Mesenchymal stem cell (in vitro differentiated cells and primary cell): Measurements from ENCODE around the gene ADAMTSL3.

Experiments used
- DNase-seq: peaks from one replicate; pipeline ENCODE4 v3.0.0-alpha.2; 2013
- H2AFZ ChIP-seq: one replicate; pipeline ENCODE4 v1.6.1; 2013; ENCODE audit warnings: low read depth, mild to moderate bottlenecking, control low read depth, inconsistent platforms, low read length, moderate library complexity
- H2AK5ac ChIP-seq: 2 replicates; pipeline ENCODE4 v1.6.1; 2013; ENCODE audit warnings: low read length, moderate library complexity, mild to moderate bottlenecking, inconsistent platforms; ENCODE audit not compliant: severe bottlenecking
- H2BK120ac ChIP-seq: one replicate; pipeline ENCODE4 v1.6.1; 2013; ENCODE audit warnings: low read depth, mild to moderate bottlenecking, inconsistent platforms, low read length, moderate library complexity
- H2BK12ac ChIP-seq, 2 experiments: one replicate each; pipeline ENCODE4 v1.6.1; 2013; ENCODE audit warnings: inconsistent platforms in 2 of 2, low read length in 2 of 2, mild to moderate bottlenecking in 2 of 2, moderate library complexity in 2 of 2, control low read depth in 1 of 2
- H2BK15ac ChIP-seq: one replicate; pipeline ENCODE4 v1.6.1; 2013; ENCODE audit warnings: mild to moderate bottlenecking, low read depth, inconsistent platforms; ENCODE audit not compliant: poor library complexity, severe bottlenecking
- H2BK5ac ChIP-seq: 2 replicates; pipeline ENCODE4 v1.6.1; 2013; ENCODE audit warnings: low read depth, mild to moderate bottlenecking, low read length, control low read depth, inconsistent platforms; ENCODE audit not compliant: poor library complexity, severe bottlenecking
- H3K14ac ChIP-seq, 2 experiments: one replicate each; pipeline ENCODE4 v1.6.1; 2013; ENCODE audit warnings: inconsistent platforms in 2 of 2, low read length in 2 of 2, control low read depth in 1 of 2, mild to moderate bottlenecking in 1 of 2, moderate library complexity in 1 of 2
- H3K18ac ChIP-seq, 2 experiments: one replicate each; pipeline ENCODE4 v1.6.1; 2013; ENCODE audit warnings: inconsistent platforms in 2 of 2, low read length in 2 of 2, control low read depth in 1 of 2, low read depth in 1 of 2, mild to moderate bottlenecking in 1 of 2
- H3K23ac ChIP-seq, 2 experiments: one replicate each; pipeline ENCODE4 v1.6.1; 2013; ENCODE audit warnings: inconsistent platforms in 2 of 2, low read length in 2 of 2, mild to moderate bottlenecking in 2 of 2, moderate library complexity in 2 of 2, control low read depth in 1 of 2
- H3K27ac ChIP-seq: 2 replicates; pipeline ENCODE4 v1.5.1; 2013; ENCODE audit warnings: mild to moderate bottlenecking, moderate library complexity, low read length, control low read depth, inconsistent platforms; ENCODE audit not compliant: poor library complexity, severe bottlenecking
- H3K27me3 ChIP-seq, 2 experiments: 2 replicates each; pipeline versions ENCODE4 v1.6.1 to v1.7.0; 2013; ENCODE audit warnings: low read length in 2 of 2, mild to moderate bottlenecking in 2 of 2, moderate library complexity in 2 of 2, control low read depth in 1 of 2, inconsistent platforms in 1 of 2; ENCODE audit not compliant: control insufficient read depth in 1 of 2, insufficient read depth in 1 of 2
- H3K36me3 ChIP-seq, 2 experiments: 2 replicates each; pipeline versions ENCODE4 v1.6.1 to v1.7.0; 2013; ENCODE audit warnings: low read length in 2 of 2, control low read depth in 1 of 2, inconsistent platforms in 1 of 2, low read depth in 1 of 2, mild to moderate bottlenecking in 1 of 2; ENCODE audit not compliant: insufficient read depth in 2 of 2, control insufficient read depth in 1 of 2
- H3K4ac ChIP-seq, 2 experiments: one replicate each; pipeline ENCODE4 v1.6.1; 2013; ENCODE audit warnings: inconsistent platforms in 2 of 2, low read length in 2 of 2, mild to moderate bottlenecking in 2 of 2, moderate library complexity in 2 of 2, control low read depth in 1 of 2, low read depth in 1 of 2
- H3K4me1 ChIP-seq: 2 replicates; pipeline ENCODE4 v1.6.1; 2013; ENCODE audit warnings: low read depth, low read length, control low read depth; ENCODE audit not compliant: control insufficient read depth, insufficient read depth
- H3K4me2 ChIP-seq: 2 replicates; pipeline ENCODE4 v1.6.1; 2013; ENCODE audit warnings: low read length, mild to moderate bottlenecking, inconsistent platforms; ENCODE audit not compliant: poor library complexity, severe bottlenecking
- H3K4me3 ChIP-seq, 2 experiments: 2 replicates each; pipeline versions ENCODE4 v1.5.1 to v1.7.0; 2013; ENCODE audit warnings: low read length in 2 of 2, mild to moderate bottlenecking in 2 of 2, control low read depth in 1 of 2, low read depth in 1 of 2; ENCODE audit not compliant: insufficient read depth in 1 of 2
- H3K79me1 ChIP-seq: replicated peaks from 2 replicates; pipeline ENCODE4 v1.6.1; 2013; ENCODE audit warnings: mild to moderate bottlenecking, control low read depth, low read length, inconsistent platforms; ENCODE audit not compliant: poor library complexity, severe bottlenecking
- H3K9ac ChIP-seq: 2 replicates; pipeline ENCODE4 v1.7.0; 2013; ENCODE audit warnings: mild to moderate bottlenecking, low read length, moderate library complexity
- H3K9me3 ChIP-seq: 2 replicates; pipeline ENCODE4 v1.7.0; 2013; ENCODE audit warnings: mild to moderate bottlenecking, low read length; ENCODE audit not compliant: control insufficient read depth
- H4K8ac ChIP-seq: one replicate; pipeline ENCODE4 v1.6.1; 2013; ENCODE audit warnings: inconsistent platforms, mild to moderate bottlenecking, low read length, moderate library complexity
- H4K91ac ChIP-seq: one replicate; pipeline ENCODE4 v1.6.1; 2013; ENCODE audit warnings: mild to moderate bottlenecking, low read length, inconsistent platforms
- whole genome bisulfite sequencing: methylation state at CpG from one replicate; pipeline ENCODE4 v1.1.7; 2013; ENCODE audit warnings: mixed read lengths; 5-methylcytosine and 5-hydroxymethylcytosine counted together

Gene ADAMTSL3

GRCh38 chr15:83930392-83931212, 276.7 kb downstream of the ADAMTSL3 start:
- no peaks in the 10 kb centered on the region for H3K36me3 ChIP-seq

GRCh38 chr15:83935774-83936173, 281.9 kb downstream of the ADAMTSL3 start:
- no CpG with 5 or more reads among the region's 1 CpG for WGBS

More at GRCh38 chr15:83930392-83931212, 276.7 kb downstream of the ADAMTSL3 start:
- H3K23ac ChIP-seq: no peak overlapping the region
- H3K14ac ChIP-seq: no peak overlapping the region
- peaks cover 13% of the 10 kb centered on the region for H3K9me3 ChIP-seq
- no peak overlapping the region for H2AK5ac ChIP-seq
- H2BK5ac ChIP-seq: no peak overlapping the region
- no peak overlapping the region for H3K4me2 ChIP-seq
- no peak overlapping the region for H2AFZ ChIP-seq
- no peak overlapping the region for H2BK15ac ChIP-seq
- no peak overlapping the region for H3K27ac ChIP-seq
- DNase-seq: no peak
- H4K8ac ChIP-seq: no peak overlapping the region
- no peak overlapping the region for H3K4ac ChIP-seq
- H4K91ac ChIP-seq: no peak overlapping the region
- no peak overlapping the region for H3K18ac ChIP-seq
- no peak overlapping the region for H3K4me3 ChIP-seq
- no peak overlapping the region for H2BK12ac ChIP-seq
- H3K9ac ChIP-seq: no peak overlapping the region
- H3K4me1 ChIP-seq: no peaks in the 10 kb centered on the region
- H2BK120ac ChIP-seq: no peak overlapping the region
- H3K27me3 ChIP-seq: peaks cover 0 to 5% of the 10 kb centered on the region in 2 experiments
- no peaks in the 10 kb centered on the region for H3K79me1 ChIP-seq

GRCh38 chr15:83940136-83940535, 286.2 kb downstream of the ADAMTSL3 start:
- no peak overlapping the region for H4K8ac ChIP-seq
- no peak overlapping the region for H2AK5ac ChIP-seq
- H2BK120ac ChIP-seq: no peak overlapping the region
- H3K4me2 ChIP-seq: no peak overlapping the region
- no peaks in the 10 kb centered on the region for H3K4me1 ChIP-seq
- no peak overlapping the region for H3K9ac ChIP-seq
- H3K79me1 ChIP-seq: no peaks in the 10 kb centered on the region
- H2BK12ac ChIP-seq: no peak overlapping the region
- H3K14ac ChIP-seq: no peak overlapping the region
- no peak overlapping the region for H3K23ac ChIP-seq
- no peak overlapping the region for H3K18ac ChIP-seq
- no peaks in the 10 kb centered on the region for H3K36me3 ChIP-seq
- no peak overlapping the region for H3K4ac ChIP-seq
- H2AFZ ChIP-seq: no peak overlapping the region
- no peak overlapping the region for H2BK15ac ChIP-seq
- no peak overlapping the region for H3K27ac ChIP-seq
- no peaks in the 10 kb centered on the region for H3K27me3 ChIP-seq
- H4K91ac ChIP-seq: no peak overlapping the region
- WGBS: 83% methylated on average over 4 of the region's 4 CpGs
- no peak overlapping the region for H2BK5ac ChIP-seq
- H3K4me3 ChIP-seq: no peak overlapping the region
- no peak for DNase-seq
- no peaks in the 10 kb centered on the region for H3K9me3 ChIP-seq

More at GRCh38 chr15:83935774-83936173, 281.9 kb downstream of the ADAMTSL3 start:
- no peak overlapping the region for H4K91ac ChIP-seq
- no peaks in the 10 kb centered on the region for H3K4me1 ChIP-seq
- no peak overlapping the region for H3K9ac ChIP-seq
- peaks cover 13% of the 10 kb centered on the region for H3K9me3 ChIP-seq
- no peak overlapping the region for H3K4me2 ChIP-seq
- no peak overlapping the region for H3K23ac ChIP-seq
- no peak overlapping the region for H4K8ac ChIP-seq
- no peaks in the 10 kb centered on the region for H3K79me1 ChIP-seq
- H3K4me3 ChIP-seq: no peak overlapping the region
- H3K4ac ChIP-seq: no peak overlapping the region
- no peak overlapping the region for H3K14ac ChIP-seq
- DNase-seq: no peak
- no peak overlapping the region for H2AFZ ChIP-seq
- no peak overlapping the region for H2BK12ac ChIP-seq
- H3K27me3 ChIP-seq: no peaks in the 10 kb centered on the region
- H2BK15ac ChIP-seq: no peak overlapping the region
- no peak overlapping the region for H2BK5ac ChIP-seq
- H3K18ac ChIP-seq: no peak overlapping the region
- no peak overlapping the region for H2BK120ac ChIP-seq
- no peak overlapping the region for H2AK5ac ChIP-seq
- H3K27ac ChIP-seq: no peak overlapping the region
- H3K36me3 ChIP-seq: no peaks in the 10 kb centered on the region

DNA sequence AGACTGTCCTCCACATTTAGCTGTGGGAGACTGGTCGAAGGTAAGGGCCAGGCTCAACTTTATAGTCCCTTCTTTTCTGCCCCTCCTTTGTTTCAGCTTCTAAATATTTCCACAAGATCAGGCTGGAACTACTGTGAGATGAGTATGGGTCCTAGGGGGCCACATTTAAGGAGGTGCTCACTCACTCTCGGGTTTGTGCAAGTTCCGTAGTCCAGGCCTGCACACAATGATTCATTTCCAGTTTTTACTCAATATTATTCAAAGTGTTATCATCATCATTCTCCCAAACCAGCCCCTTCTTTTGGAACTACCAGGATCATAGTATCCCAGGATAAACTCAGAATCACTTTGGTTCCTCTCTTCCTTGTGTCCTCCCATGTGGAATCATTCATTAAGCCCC, 289.1 kb downstream of the ADAMTSL3 start:
- H3K4me1 ChIP-seq: no peaks in the 10 kb centered on the region
- no peaks in the 10 kb centered on the region for H3K36me3 ChIP-seq
- WGBS: 71% methylated on average over 3 of the region's 3 CpGs
- no peak overlapping the region for H2BK5ac ChIP-seq
- DNase-seq: no peak
- no peak overlapping the region for H3K9ac ChIP-seq
- no peak overlapping the region for H2BK120ac ChIP-seq
- H3K4ac ChIP-seq: no peak overlapping the region
- no peak overlapping the region for H3K14ac ChIP-seq
- H4K8ac ChIP-seq: no peak overlapping the region
- no peak overlapping the region for H2BK15ac ChIP-seq
- H2BK12ac ChIP-seq: no peak overlapping the region
- no peaks in the 10 kb centered on the region for H3K9me3 ChIP-seq
- no peak overlapping the region for H4K91ac ChIP-seq
- H3K79me1 ChIP-seq: no peaks in the 10 kb centered on the region
- H3K27ac ChIP-seq: no peak overlapping the region
- H2AFZ ChIP-seq: no peak overlapping the region
- H2AK5ac ChIP-seq: no peak overlapping the region
- no peak overlapping the region for H3K23ac ChIP-seq
- no peak overlapping the region for H3K18ac ChIP-seq
- H3K27me3 ChIP-seq: no peaks in the 10 kb centered on the region
- H3K4me2 ChIP-seq: no peak overlapping the region
- H3K4me3 ChIP-seq: no peak overlapping the region
